Epidermal melanocyte (primary cell): ENCODE measurements around the gene SLC38A5.

Source experiments
- DNase-seq: peaks from one replicate; pipeline ENCODE4 v3.0.0; 2011; ENCODE audit warnings: low spot score; ENCODE audit not compliant: insufficient read length

SLC38A5 gene

GRCh38 chrX:48491809-48492208, 21.7 kb upstream of the SLC38A5 start:
- no peak for DNase-seq

GRCh38 chrX:48490661-48491060, 20.6 kb upstream of the SLC38A5 start:
- DNase-seq, result no peak

GRCh38 chrX:48489892-48490291, 19.8 kb upstream of the SLC38A5 start:
- no peak for DNase-seq

GRCh38 chrX:48489296-48489695, 19.2 kb upstream of the SLC38A5 start:
- no peak for DNase-seq

GRCh38 chrX:48488034-48488433, 18.0 kb upstream of the SLC38A5 start:
- DNase-seq, result no peak

GRCh38 chrX:48487362-48487798, 17.3 kb upstream of the SLC38A5 start:
- no peak for DNase-seq

GRCh38 chrX:48482526-48482925, 12.5 kb upstream of the SLC38A5 start:
- no peak for DNase-seq

GRCh38 chrX:48480583-48480982, 10.5 kb upstream of the SLC38A5 start:
- no peak for DNase-seq

GRCh38 chrX:48480142-48480541, 10.1 kb upstream of the SLC38A5 start:
- no peak for DNase-seq

GRCh38 chrX:48478806-48479205, 8.7 kb upstream of the SLC38A5 start:
- no peak for DNase-seq

GRCh38 chrX:48477960-48478755, 8.1 kb upstream of the SLC38A5 start:
- DNase-seq, result no peak

GRCh38 chrX:48476919-48477318, 6.9 kb upstream of the SLC38A5 start:
- no peak for DNase-seq

GRCh38 chrX:48475774-48476577, 5.9 kb upstream of the SLC38A5 start, which contains the start of gene FTSJ1:
Gene FTSJ1 (plus strand): TSS chrX:48476199. CDS start chrX:48478048, 1,849 bp downstream.
- peak; percentile 67 for DNase-seq

GRCh38 chrX:48475296-48475695, 5.2 kb upstream of the SLC38A5 start:
- no peak for DNase-seq

GRCh38 chrX:48474581-48474980, 4.5 kb upstream of the SLC38A5 start:
- no peak for DNase-seq

- DNase-seq, result no peak
Observed at GRCh38 chrX:48474127-48474526, 4.1 kb upstream of the SLC38A5 start.

- no peak for DNase-seq
Observed at GRCh38 chrX:48473704-48473990, 3.6 kb upstream of the SLC38A5 start.

GRCh38 chrX:48472851-48473703, 3.0 kb upstream of the SLC38A5 start:
- no peak for DNase-seq

GRCh38 chrX:48472225-48472624, 2.2 kb upstream of the SLC38A5 start:
- no peak for DNase-seq

GRCh38 chrX:48471504-48471903, 1.4 kb upstream of the SLC38A5 start:
- no peak for DNase-seq

GRCh38 chrX:48470833-48471118, 716 bp upstream of the SLC38A5 start:
- no peak for DNase-seq
